BLaER1 (cell line): ENCODE results near the gene CIROP.

Experiments used
- H3K27ac ChIP-seq: shearing (Covaris generic); formaldehyde crosslinking; 2 replicates; pipeline ENCODE4 v1.8.1; 2022
- H3K27me3 ChIP-seq: shearing (Covaris generic); formaldehyde crosslinking; 2 replicates; pipeline ENCODE4 v1.8.1; 2022
- H3K36me3 ChIP-seq: shearing (Covaris generic); formaldehyde crosslinking; 2 replicates; pipeline ENCODE4 v1.8.1; 2022
- H3K4me1 ChIP-seq: shearing (Covaris generic); formaldehyde crosslinking; 2 replicates; pipeline ENCODE4 v1.8.1; 2022
- H3K4me2 ChIP-seq: shearing (Covaris generic); formaldehyde crosslinking; 2 replicates; pipeline ENCODE4 v1.8.1; 2022
- H3K4me3 ChIP-seq: shearing (Covaris generic); formaldehyde crosslinking; 2 replicates; pipeline ENCODE4 v1.8.1; 2022
- H3K9ac ChIP-seq: shearing (Covaris generic); formaldehyde crosslinking; 2 replicates; pipeline ENCODE4 v1.8.1; 2022
- H3K9me3 ChIP-seq: shearing (Covaris generic); formaldehyde crosslinking; 2 replicates; pipeline ENCODE4 v1.8.1; 2022
- H4K20me1 ChIP-seq: shearing (Covaris generic); formaldehyde crosslinking; 2 replicates; pipeline ENCODE4 v1.8.1; 2022
- Cebpa-rat ChIP-seq: shearing (Covaris generic); IDR thresholded peaks from 2 replicates; pipeline ENCODE4 v1.8.1; 2022

Gene CIROP

GRCh38 chr14:23053426-23053825, 51.4 kb downstream of the CIROP start:
- H3K27me3 ChIP-seq = 0 out of 2 replicates have a peak, but pooled peaks cover 7% of the 10 kb centered on the region
- H3K36me3 ChIP-seq = peaks cover 18% of the 10 kb centered on the region
- H3K4me2 ChIP-seq = no peak overlapping the region
- no peaks in the 10 kb centered on the region for H3K9me3 ChIP-seq
- no peak for TF ChIP-seq Cebpa-rat
- H4K20me1 ChIP-seq = peaks cover 9% of the 10 kb centered on the region
- H3K27ac ChIP-seq = no peak overlapping the region
- H3K4me3 ChIP-seq = no peak overlapping the region
- no peak overlapping the region for H3K9ac ChIP-seq
- H3K4me1 ChIP-seq = peaks cover 28% of the 10 kb centered on the region

- no peak overlapping the region for H3K4me2 ChIP-seq
- H3K4me3 ChIP-seq = no peak overlapping the region
- H3K4me1 ChIP-seq = peaks cover 22% of the 10 kb centered on the region
- 0 out of 2 replicates have a peak, but pooled peaks cover 7% of the 10 kb centered on the region for H3K27me3 ChIP-seq
- peaks cover 1% of the 10 kb centered on the region for H4K20me1 ChIP-seq
- no peak overlapping the region for H3K9ac ChIP-seq
- H3K36me3 ChIP-seq = peaks cover 23% of the 10 kb centered on the region
- no peaks in the 10 kb centered on the region for H3K9me3 ChIP-seq
- no peak for TF ChIP-seq Cebpa-rat
- no peak overlapping the region for H3K27ac ChIP-seq
Measured at GRCh38 chr14:23052671-23053070, 52.1 kb downstream of the CIROP start.

GRCh38 chr14:23052182-23052623, 52.6 kb downstream of the CIROP start:
- peaks cover 21% of the 10 kb centered on the region for H3K4me1 ChIP-seq
- no peak overlapping the region for H3K4me2 ChIP-seq
- H3K27me3 ChIP-seq = 0 out of 2 replicates have a peak, but pooled peaks cover 7% of the 10 kb centered on the region
- no peaks in the 10 kb centered on the region for H3K9me3 ChIP-seq
- H4K20me1 ChIP-seq = no peaks in the 10 kb centered on the region; the same call in 1 of the 2 replicates
- H3K4me3 ChIP-seq = no peak overlapping the region
- no peak overlapping the region for H3K9ac ChIP-seq
- no peak overlapping the region for H3K27ac ChIP-seq
- H3K36me3 ChIP-seq = peaks cover 25% of the 10 kb centered on the region
- TF ChIP-seq Cebpa-rat = no peak

DNA sequence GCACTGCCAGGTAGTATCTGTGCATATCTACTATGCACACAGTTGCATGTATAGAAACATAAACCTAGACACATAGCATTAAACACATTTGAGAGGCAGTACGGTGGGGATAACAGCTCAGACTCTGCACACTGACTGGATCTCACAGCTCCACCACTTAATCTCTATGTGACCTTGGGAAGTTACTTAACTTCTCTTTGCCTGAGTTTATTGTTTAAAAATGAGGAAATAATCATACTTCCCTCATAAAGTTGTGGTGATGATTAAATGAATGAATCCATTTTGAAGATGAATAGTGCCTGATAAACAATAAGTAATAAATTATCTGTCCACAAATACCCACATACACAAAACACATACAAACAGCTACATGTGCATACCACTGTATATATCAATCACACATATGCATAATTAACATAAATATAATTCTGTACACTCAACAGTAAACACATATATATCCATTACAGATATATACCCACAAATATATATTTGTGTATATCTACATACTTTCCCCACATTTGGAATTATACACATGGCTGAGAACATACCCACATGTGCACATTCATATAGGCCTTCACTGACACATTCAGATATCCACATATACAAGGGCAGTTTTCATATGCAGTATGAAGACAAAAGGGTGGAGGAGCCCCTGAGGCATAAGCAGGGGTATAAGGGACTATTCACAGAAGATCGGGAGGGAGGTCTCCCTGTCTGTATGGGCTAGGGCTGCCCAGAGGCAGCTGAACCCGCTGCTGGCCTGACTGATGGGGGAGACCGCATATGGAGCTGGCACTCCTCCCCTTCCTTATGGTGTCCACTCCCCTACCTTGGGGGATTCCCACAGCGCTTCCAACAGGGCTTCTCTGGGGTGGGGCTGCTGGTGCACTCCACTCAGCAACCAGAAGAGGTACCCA, 53.4 kb downstream of the CIROP start:
- H3K4me2 ChIP-seq = no peak overlapping the region
- H4K20me1 ChIP-seq = no peaks in the 10 kb centered on the region; the same call in 1 of the 2 replicates
- TF ChIP-seq Cebpa-rat = no peak
- H3K27me3 ChIP-seq = no peaks in the 10 kb centered on the region
- H3K9ac ChIP-seq = no peak overlapping the region
- H3K4me3 ChIP-seq = no peak overlapping the region
- H3K9me3 ChIP-seq = no peaks in the 10 kb centered on the region
- no peak overlapping the region for H3K27ac ChIP-seq
- peaks cover 13% of the 10 kb centered on the region for H3K4me1 ChIP-seq
- peaks cover 25% of the 10 kb centered on the region for H3K36me3 ChIP-seq
